NCI-H524 treated with DMSO at 0.1 percent for 48 hours (cell line): ENCODE data around the gene CNTNAP2.
"Not testable (repeated sequence)": the region's sequence is repeated elsewhere in the genome, so short reads cannot be mapped to it uniquely, and the experiment has no call there.

Experiments used
- DNase-seq: peaks from one replicate; lab custom pipeline; 2025; lab: John Stamatoyannopoulos, UW

Gene CNTNAP2

DNA sequence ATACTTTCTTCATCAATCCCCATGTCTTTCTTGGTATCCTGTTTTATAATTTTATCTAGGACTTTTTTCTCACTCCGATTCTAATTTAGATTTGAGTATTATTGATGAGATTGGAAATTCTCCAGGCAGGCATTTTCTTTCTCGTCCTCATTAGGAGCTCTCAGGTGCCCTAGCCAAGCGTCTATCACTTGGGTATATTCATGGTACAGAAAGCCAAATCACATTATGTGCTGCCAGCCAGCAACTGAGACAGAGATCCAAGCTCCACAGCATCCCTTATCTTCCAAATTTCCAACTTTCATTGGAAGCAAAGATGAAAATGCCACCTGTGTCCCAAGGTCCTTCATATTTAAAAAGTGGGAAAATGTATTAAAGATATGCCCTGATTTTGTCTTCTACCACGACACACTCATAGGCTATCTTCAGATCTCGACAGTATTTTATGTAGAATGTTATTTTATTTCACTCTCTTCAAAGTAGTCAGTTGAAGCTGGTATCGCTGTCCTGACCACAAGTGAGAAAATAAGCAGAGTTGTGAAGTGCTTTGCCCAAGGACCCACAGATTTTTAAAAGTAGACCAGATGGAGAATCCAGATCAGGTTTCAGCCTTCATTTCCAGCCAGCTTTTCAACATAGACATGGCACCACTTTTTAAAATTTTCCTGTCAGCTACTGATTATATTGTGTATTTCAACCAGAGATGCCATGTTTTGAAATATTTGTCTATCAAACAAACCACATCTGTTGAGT lies 773.4 kb downstream of the CNTNAP2 start:
- DNase-seq, result no peak

DNA sequence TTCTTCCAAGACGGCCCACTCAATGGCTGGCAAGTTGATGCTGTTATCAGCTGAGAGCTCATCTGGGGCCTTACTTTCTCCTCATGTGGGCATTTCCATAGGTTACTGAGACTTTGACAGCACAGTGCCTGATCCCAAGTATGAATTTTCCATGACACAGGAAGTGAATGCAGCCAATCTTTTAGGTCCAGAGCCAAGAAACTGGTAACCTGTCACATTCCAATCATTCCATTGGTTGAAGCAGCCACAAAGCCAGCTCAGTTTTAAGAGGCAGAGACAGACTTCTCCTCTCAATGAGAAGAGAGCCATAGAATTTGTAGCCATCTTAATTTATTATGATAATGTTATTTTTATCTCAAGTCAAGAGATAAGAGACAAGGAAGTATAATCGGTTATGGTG lies 775.5 kb downstream of the CNTNAP2 start:
- no peak for DNase-seq

GRCh38 chr7:146894927-146895326 lies 778.3 kb downstream of the CNTNAP2 start:
- no peak for DNase-seq

GRCh38 chr7:146902266-146902665 lies 785.7 kb downstream of the CNTNAP2 start:
- DNase-seq, result no peak

DNA sequence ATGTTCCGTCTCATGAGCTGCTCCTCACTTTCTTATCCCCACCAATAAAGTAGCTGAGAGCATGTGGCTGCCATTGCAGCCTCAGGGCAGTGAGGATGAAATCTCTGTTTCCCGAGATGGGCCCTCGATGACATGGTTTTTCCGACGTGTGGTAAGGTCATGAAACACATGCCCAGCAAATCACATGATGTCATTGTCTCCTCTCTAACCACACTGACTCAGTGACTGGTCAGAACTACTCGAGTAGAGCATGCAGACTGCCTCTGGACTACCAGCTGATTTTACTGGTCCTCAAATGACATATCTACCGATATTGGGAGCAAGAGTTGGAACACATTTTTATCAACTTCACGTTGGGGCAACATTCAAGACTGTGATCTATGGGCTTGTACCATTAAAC lies 786.1 kb downstream of the CNTNAP2 start:
- no peak for DNase-seq

DNA sequence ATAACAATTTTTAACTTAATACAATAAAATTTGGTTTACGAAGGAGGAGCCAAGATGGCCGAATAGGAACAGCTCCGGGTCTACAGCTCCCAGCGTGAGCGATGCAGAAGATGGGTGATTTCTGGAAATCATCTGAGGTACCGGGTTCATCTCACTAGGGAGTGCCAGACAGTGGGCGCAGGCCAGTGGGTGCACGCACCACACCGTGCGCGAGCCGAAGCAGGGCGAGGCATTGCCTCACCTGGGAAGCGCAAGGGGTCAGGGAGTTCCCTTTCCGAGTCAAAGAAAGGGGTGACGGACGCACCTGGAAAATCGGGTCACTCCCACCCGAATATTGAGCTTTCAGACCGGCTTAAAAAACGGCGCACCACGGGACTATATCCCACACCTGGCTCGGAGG lies 789.1 kb downstream of the CNTNAP2 start:
- not testable (repeated sequence) for DNase-seq

- DNase-seq, result no peak
Measured at GRCh38 chr7:146922782-146923181, 806.2 kb downstream of the CNTNAP2 start.

DNA sequence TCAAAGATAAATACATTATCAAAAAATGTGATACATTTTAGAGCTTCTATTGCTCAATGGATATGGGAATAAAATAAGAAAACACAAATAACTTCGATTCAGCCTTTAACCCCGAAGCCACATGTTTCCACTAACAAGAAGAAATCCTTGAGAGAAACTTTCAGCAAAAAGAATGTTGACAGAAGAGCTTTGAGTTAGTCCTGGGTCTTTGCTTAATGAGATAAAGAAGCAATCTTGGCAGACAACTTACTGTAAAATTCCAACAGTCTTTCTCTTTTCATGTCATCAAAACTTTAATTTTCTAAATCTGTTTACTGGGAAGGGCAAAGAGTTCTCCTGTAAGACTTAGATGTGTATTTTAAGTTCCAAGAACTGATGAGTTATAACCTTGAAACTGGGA lies 810.2 kb downstream of the CNTNAP2 start:
- no peak for DNase-seq

- DNase-seq, result no peak
Measured at GRCh38 chr7:146937836-146938235, 821.2 kb downstream of the CNTNAP2 start.

DNA sequence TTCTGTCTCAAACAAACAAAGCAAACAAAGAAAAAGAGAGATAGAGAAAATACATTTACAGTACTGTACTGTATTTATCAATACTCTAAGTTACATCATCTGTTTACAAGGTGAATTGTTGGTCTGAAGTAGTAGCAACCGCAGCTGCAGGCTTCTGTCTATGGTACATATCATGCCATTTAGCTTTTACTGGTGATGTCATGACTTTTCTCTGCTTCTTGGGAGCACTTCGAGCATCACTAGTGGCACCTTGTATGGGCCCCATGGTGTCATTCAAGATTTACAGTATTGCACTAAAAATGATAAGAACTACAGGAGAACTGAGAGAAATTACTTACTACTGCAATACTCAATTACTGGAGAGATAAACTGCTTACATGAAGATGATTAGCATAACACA lies 826.9 kb downstream of the CNTNAP2 start:
- DNase-seq, result no peak

DNA sequence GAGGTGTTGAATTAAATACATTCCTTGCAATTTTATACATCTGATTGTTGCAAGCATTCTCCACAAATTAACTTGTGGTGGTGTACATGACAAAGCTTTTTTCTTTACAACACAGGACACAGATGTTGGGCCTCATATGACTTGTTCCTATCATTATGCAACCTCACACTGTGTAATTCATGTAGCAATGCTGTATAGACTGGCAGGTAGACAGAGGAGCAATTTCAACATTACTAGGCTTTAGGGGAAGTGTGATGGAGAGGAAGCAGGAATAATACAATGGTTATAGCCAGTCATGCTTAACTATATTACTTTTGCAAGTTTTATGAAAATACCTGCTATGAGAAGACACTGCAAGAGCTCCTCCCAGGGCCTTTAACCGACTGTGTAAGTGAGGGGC lies 832.1 kb downstream of the CNTNAP2 start:
- no peak for DNase-seq

DNA sequence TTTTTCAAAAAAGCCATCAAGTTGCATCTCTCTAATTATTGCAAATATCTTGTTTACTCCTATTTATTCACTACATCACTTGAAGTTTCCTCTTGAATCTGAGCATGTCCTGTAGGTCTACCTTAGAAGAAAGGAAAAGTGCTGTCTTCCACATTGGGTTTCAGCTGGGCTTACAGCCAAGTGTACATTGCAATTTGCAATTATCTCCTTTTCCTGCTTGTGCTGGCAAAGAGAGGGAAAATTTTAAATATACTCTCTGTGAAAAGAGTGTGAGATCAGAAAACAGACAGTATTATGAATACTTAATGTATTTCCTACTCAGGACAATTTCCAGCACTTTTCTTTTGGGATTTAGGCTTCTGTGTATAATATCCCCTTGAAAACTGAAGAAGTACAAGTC lies 839.7 kb downstream of the CNTNAP2 start:
- no peak for DNase-seq

DNA sequence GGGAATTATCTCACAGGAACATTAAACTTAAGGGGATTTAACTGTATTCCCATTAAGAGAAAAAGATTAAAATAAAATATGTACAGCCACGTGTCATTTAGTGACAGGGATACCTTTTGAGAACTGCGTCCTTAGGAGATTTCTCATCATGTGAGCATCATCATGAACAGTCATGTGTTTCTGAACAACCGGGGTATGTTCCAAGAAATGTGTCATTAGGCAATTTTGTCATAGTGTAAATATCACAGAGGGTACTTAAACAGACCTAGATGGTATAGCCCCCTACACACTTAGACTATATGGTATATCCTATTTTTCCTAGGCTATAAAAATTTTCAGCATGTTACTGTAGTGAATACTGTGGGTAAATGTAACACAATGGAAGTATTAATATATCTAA lies 840.3 kb downstream of the CNTNAP2 start:
- no peak for DNase-seq

- no peak for DNase-seq
Measured at GRCh38 chr7:146960773-146961391, 844.3 kb downstream of the CNTNAP2 start.

DNA sequence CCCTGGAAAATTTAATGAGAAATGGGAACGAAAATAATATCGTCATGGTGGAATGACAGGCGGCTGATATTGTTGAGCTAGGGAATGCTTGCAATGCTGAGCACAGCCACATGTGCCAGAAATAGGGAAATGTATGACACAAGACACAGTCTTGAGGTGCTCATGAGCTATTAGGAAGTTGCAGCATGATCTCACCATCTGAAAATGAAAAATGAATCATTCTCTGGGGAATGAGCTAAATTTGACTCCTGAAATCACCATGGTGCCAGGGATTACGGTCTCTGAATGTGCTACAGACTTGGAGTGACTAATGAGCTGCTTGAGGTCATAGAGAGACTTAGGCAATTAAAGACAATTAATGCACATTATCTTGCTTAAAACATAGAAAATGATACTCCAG lies 845.0 kb downstream of the CNTNAP2 start:
- DNase-seq, result no peak

DNA sequence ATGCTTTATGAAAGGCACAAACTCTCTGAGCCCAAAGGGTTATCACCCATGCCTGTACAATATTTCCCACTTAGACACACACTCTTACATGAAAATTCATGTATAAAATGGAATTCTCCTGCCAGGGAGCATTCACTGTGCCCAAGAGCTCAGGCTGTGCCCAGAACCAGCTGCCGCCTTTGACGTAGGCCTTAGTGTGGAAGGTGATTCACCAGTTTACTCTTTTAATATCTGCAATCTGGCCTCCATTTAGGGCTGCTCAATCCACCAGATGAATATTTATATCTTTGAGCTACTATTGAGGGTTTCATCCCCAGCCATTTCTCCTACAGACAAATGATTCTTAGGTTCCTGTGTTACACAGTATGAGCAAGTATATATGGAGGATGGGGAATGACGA lies 849.7 kb downstream of the CNTNAP2 start:
- DNase-seq, result no peak

DNA sequence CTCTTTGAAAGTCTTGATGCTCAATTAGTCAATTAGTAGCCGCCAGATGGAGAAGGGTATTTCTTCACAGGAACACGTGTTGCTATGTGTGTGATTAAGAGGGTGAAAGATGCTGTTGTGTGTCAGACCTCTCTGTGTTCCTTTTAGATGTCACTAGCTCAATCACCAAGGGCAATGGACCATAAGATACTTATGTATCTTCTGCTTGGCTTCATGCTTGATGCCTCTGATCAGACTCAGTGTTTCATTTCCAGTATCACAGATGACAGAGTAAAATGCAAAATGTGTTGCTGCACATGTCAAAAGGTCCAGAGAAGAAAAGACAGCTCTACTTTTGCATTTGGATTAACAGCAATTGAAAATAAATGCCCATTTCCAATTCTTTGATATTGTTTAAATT lies 865.9 kb downstream of the CNTNAP2 start:
- DNase-seq, result no peak

- DNase-seq, result no peak
Measured at GRCh38 chr7:146991596-146991995, 875.0 kb downstream of the CNTNAP2 start.

DNA sequence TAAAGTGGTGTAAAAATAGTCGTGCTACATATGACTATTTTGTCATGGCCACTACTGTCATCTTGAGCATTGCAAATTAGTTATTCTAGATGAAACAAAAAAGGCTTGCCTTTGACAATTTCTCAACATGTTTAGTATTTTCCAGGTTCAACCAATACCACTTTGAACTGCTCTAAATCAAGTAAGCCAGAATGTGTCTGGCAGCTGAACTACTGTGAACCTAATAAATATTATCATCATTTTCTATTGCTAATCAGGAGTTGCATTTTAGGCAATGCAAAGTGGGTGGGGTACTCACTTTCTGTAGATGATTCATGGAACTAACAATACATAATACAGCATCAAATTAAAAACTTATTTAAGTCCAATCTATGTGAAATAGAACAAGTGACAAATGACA lies 877.2 kb downstream of the CNTNAP2 start:
- DNase-seq, result no peak

- no peak for DNase-seq
Measured at GRCh38 chr7:147008530-147008929, 891.9 kb downstream of the CNTNAP2 start.

DNA sequence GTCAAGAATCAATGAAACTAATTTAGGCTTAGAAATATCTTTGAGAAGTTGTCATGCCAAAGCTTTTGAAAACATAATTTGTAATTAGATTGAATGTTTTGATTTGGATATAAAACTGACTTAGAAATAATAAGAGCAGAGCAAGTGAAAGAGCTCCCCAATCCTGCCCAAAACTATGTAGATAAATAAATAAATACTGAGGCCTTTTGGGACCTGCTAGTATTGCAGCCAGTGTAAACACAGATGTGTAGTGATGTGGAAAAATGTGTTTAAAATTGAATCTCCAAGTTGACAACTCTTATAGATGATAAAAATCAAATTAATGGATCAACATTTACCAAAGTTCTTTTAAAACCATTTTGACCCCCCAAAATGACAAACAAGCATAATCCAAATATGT lies 896.1 kb downstream of the CNTNAP2 start:
- no peak for DNase-seq

GRCh38 chr7:147013825-147014224 lies 897.2 kb downstream of the CNTNAP2 start:
- no peak for DNase-seq

GRCh38 chr7:147014286-147014955 lies 897.8 kb downstream of the CNTNAP2 start:
- DNase-seq, result no peak
